Measurements from ENCODE around the gene SLC6A20.

The SLC6A20 gene

GRCh38 chr3:45799586-45799985 is 3.2 kb upstream of the SLC6A20 start:
- no peaks in the 10 kb centered on the region for H4K20me1 ChIP-seq (ENCODE audit: insufficient read depth, low read length)
- H3K9me2 ChIP-seq (ENCODE audit: low read depth, low read length): no peaks in the 10 kb centered on the region
- no peaks in the 10 kb centered on the region for H3K36me3 ChIP-seq (ENCODE audit: insufficient read depth, low read length)
- no peak overlapping the region for H2AFZ ChIP-seq (ENCODE audit: low read length)
- no peaks in the 10 kb centered on the region for H3F3A ChIP-seq (ENCODE audit: insufficient read depth, low read length)
- H3K79me2 ChIP-seq (ENCODE audit: insufficient read depth, low read length): no peaks in the 10 kb centered on the region
- H3K9ac ChIP-seq (ENCODE audit: low read length): no peak overlapping the region
- H3K27ac ChIP-seq (ENCODE audit: low read depth, low read length, poor library complexity, severe bottlenecking): no peak overlapping the region
- TF ChIP-seq EZH2 (IDR thresholded peaks at IDR 0.05; ENCODE audit: borderline replicate concordance, low read length): no peak
- no peak for TF ChIP-seq CTCF (IDR thresholded peaks at IDR 0.05; ENCODE audit: low read length)
- H3K4me3 ChIP-seq (ENCODE audit: low read depth, low read length, poor library complexity, severe bottlenecking): no peak overlapping the region
- H3K9me3 ChIP-seq (ENCODE audit: low read length): no peaks in the 10 kb centered on the region
- no peaks in the 10 kb centered on the region; the same call in 1 of the 2 replicates for H3K27me3 ChIP-seq (ENCODE audit: insufficient read depth, low read length)
- no peaks in the 10 kb centered on the region for H3K4me1 ChIP-seq (ENCODE audit: insufficient read depth, low read length, severe bottlenecking)
- H3K4me2 ChIP-seq (ENCODE audit: low read length): no peak overlapping the region

GRCh38 chr3:45798034-45798433 is 1.7 kb upstream of the SLC6A20 start:
- H3K27me3 ChIP-seq (ENCODE audit: insufficient read depth, low read length): no peaks in the 10 kb centered on the region

GRCh38 chr3:45796902-45797637 is 734 bp upstream of the SLC6A20 start:
- H3K9me2 ChIP-seq (ENCODE audit: low read depth, low read length): no peaks in the 10 kb centered on the region
- H3K36me3 ChIP-seq (ENCODE audit: insufficient read depth, low read length): no peaks in the 10 kb centered on the region
- H3K4me3 ChIP-seq (ENCODE audit: low read depth, low read length, poor library complexity, severe bottlenecking): no peak overlapping the region
- H3K9me3 ChIP-seq (ENCODE audit: low read length): no peaks in the 10 kb centered on the region
- H3K79me2 ChIP-seq (ENCODE audit: insufficient read depth, low read length): no peaks in the 10 kb centered on the region
- H3K4me1 ChIP-seq (ENCODE audit: insufficient read depth, low read length, severe bottlenecking): no peaks in the 10 kb centered on the region
- no peak for TF ChIP-seq EZH2 (IDR thresholded peaks at IDR 0.05; ENCODE audit: borderline replicate concordance, low read length)
- no peak for TF ChIP-seq CTCF (IDR thresholded peaks at IDR 0.05; ENCODE audit: low read length)
- no peaks in the 10 kb centered on the region for H3F3A ChIP-seq (ENCODE audit: insufficient read depth, low read length)
- H2AFZ ChIP-seq (ENCODE audit: low read length): no peak overlapping the region
- no peak overlapping the region for H3K9ac ChIP-seq (ENCODE audit: low read length)
- H4K20me1 ChIP-seq (ENCODE audit: insufficient read depth, low read length): no peaks in the 10 kb centered on the region
- H3K27me3 ChIP-seq (ENCODE audit: insufficient read depth, low read length): no peaks in the 10 kb centered on the region
- no peak overlapping the region for H3K27ac ChIP-seq (ENCODE audit: low read depth, low read length, poor library complexity, severe bottlenecking)
- no peak overlapping the region for H3K4me2 ChIP-seq (ENCODE audit: low read length)

More at GRCh38 chr3:45798034-45798433, 1.7 kb upstream of the SLC6A20 start:
- Histone ChIP-seq H3K36me3 (ENCODE audit: insufficient read depth, low read length) (no peaks in the 10 kb centered on the region), H3F3A (ENCODE audit: insufficient read depth, low read length) (no peaks in the 10 kb centered on the region), H3K4me3 (ENCODE audit: low read depth, low read length, poor library complexity, severe bottlenecking) (no peak overlapping the region), H3K4me2 (ENCODE audit: low read length) (no peak overlapping the region), H3K79me2 (ENCODE audit: insufficient read depth, low read length) (no peaks in the 10 kb centered on the region), H3K9me3 (ENCODE audit: low read length) (no peaks in the 10 kb centered on the region), H2AFZ (ENCODE audit: low read length) (no peak overlapping the region), H4K20me1 (ENCODE audit: insufficient read depth, low read length) (no peaks in the 10 kb centered on the region), H3K9ac (ENCODE audit: low read length) (no peak overlapping the region), H3K9me2 (ENCODE audit: low read depth, low read length) (no peaks in the 10 kb centered on the region), H3K4me1 (ENCODE audit: insufficient read depth, low read length, severe bottlenecking) (no peaks in the 10 kb centered on the region), H3K27ac (ENCODE audit: low read depth, low read length, poor library complexity, severe bottlenecking) (no peak overlapping the region)
- TF ChIP-seq CTCF (IDR thresholded peaks at IDR 0.05; ENCODE audit: low read length): no peak
- TF ChIP-seq EZH2 (IDR thresholded peaks at IDR 0.05; ENCODE audit: borderline replicate concordance, low read length): no peak
